ENCODE results near the gene FKBP5. TPM values are rescaled to one million over a fixed set of nuclear protein-coding genes. Genes with fewer than 3 reads are reported as not detected.

Gene FKBP5
- total RNA-seq, 1 donor from 2014 or later, result 142 TPM

DNA sequence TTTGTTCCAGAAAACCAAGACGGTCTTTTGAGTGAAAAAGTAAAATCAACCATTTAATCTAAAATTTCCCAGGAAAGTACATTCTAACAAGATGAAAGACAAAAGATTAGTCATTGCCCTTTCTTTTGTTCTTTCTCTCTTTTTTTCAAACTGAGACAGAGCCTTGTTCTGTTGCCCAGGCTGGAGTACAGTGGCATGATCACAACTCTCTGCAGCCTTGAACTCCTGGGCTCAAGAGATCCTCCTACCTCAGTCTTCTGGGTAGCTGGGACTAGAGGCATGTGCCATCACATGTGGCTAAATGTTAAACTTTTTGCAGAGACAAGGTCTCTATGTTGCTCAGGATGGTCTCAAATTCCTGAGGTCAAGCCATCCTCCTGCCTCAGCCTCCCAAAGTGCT lies 75.0 kb downstream of the FKBP5 start:
- H3K36me3 ChIP-seq, result peaks cover 92% of the 10 kb centered on the region

DNA sequence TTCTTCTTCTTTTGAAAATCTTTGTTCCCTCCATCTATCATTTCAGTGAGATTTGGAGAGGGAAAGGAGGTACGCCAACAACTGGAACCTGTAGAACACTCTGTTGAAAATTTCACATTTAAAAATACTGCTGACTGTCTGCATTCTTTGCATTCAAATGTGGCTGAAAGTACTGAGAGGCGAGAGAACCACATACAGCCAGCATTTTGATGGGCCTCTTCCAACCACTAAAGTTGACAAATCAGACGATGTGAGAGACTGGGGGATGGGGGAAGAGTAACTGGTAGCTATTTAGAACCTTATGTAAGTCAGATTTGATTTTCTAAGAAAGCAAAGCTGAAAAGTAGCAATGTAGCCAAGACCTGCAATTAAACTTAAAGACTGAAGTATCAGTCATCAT lies 77.5 kb downstream of the FKBP5 start:
- no peaks in the 10 kb centered on the region for H3K27me3 ChIP-seq
- H3K4me1 ChIP-seq, result peaks cover 13% of the 10 kb centered on the region
- H3K27ac ChIP-seq, result no peak overlapping the region
- ATAC-seq, result peak; percentile 47
- no peak for DNase-seq
- intact Hi-C loops (cut with DNase I), result no loop called here
- peaks cover 90% of the 10 kb centered on the region for H3K36me3 ChIP-seq
- H3K4me3 ChIP-seq, result no peak overlapping the region
- TF ChIP-seq, protein P1, sequence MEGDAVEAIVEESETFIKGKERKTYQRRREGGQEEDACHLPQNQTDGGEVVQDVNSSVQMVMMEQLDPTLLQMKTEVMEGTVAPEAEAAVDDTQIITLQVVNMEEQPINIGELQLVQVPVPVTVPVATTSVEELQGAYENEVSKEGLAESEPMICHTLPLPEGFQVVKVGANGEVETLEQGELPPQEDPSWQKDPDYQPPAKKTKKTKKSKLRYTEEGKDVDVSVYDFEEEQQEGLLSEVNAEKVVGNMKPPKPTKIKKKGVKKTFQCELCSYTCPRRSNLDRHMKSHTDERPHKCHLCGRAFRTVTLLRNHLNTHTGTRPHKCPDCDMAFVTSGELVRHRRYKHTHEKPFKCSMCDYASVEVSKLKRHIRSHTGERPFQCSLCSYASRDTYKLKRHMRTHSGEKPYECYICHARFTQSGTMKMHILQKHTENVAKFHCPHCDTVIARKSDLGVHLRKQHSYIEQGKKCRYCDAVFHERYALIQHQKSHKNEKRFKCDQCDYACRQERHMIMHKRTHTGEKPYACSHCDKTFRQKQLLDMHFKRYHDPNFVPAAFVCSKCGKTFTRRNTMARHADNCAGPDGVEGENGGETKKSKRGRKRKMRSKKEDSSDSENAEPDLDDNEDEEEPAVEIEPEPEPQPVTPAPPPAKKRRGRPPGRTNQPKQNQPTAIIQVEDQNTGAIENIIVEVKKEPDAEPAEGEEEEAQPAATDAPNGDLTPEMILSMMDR (IDR thresholded peaks at IDR 0.05), result no peak
- H3K9me3 ChIP-seq, result no peaks in the 10 kb centered on the region

More for the DNA sequence above, 75.0 kb downstream of the FKBP5 start:
- TF ChIP-seq, protein P1 (IDR thresholded peaks at IDR 0.05), result no peak
- no peaks in the 10 kb centered on the region for H3K27me3 ChIP-seq
- H3K4me3 ChIP-seq, result no peak overlapping the region
- H3K27ac ChIP-seq, result no peak overlapping the region
- no peaks in the 10 kb centered on the region for H3K9me3 ChIP-seq
- intact Hi-C loops (cut with DNase I), result no loop called here
- DNase-seq (no peak), ATAC-seq (no peak)
- peaks cover 13% of the 10 kb centered on the region for H3K4me1 ChIP-seq

DNA sequence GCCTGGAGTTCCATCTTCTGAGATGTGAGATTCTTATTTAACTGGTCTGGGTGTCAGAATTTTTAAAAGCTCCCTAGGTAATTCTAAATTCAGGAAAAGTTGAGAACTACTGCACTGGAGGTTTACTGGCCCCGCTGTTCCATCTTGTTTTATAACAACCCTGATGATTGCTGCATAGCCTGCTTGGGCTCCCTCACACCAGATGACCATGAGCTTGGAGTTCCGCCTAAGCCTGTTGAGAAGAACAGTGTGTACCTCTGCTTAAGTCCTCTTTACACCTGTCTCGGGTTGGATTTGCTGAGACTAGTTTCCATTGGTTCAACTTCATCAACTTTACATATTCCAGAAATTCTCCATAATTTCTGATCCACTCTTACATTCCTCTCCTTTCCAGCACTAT lies 77.9 kb downstream of the FKBP5 start:
- TF ChIP-seq, protein P1 (IDR thresholded peaks at IDR 0.05), result no peak
- DNase-seq, result no peak
- H3K4me1 ChIP-seq, result peaks cover 13% of the 10 kb centered on the region
- peak; percentile 49 for ATAC-seq
- H3K36me3 ChIP-seq, result peaks cover 87% of the 10 kb centered on the region
- H3K9me3 ChIP-seq, result no peaks in the 10 kb centered on the region
- H3K27ac ChIP-seq, result no peak overlapping the region
- H3K4me3 ChIP-seq, result no peak overlapping the region
- no peaks in the 10 kb centered on the region for H3K27me3 ChIP-seq
- intact Hi-C loops (cut with DNase I), result no loop called here

DNA sequence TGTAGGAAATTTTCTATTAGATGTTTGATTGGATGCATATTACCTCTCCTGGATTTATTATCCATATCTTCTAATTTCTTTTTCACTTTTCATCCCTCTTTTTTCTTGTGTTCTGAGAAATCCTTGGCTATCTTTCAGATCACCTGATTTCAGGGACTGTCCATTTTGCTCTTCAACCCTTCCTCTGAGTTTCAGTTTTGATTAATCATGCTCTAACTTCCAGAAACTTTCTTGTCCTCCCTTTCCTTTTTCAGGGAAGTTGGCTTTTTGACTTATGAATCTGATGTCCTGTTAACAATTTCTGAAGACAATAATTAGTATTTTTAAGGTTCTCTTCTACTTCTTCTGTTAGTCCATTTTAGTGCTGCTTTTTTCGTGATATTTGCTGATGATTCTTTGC lies 79.1 kb downstream of the FKBP5 start:
- TF ChIP-seq, protein P1 (IDR thresholded peaks at IDR 0.05), result no peak
- peaks cover 13% of the 10 kb centered on the region for H3K4me1 ChIP-seq
- no peak overlapping the region for H3K27ac ChIP-seq
- ATAC-seq (no peak), DNase-seq (no peak)
- H3K9me3 ChIP-seq, result no peaks in the 10 kb centered on the region
- H3K36me3 ChIP-seq, result peaks cover 85% of the 10 kb centered on the region
- no peak overlapping the region for H3K4me3 ChIP-seq
- no peaks in the 10 kb centered on the region for H3K27me3 ChIP-seq
- intact Hi-C loops (cut with DNase I), result no loop called here

DNA sequence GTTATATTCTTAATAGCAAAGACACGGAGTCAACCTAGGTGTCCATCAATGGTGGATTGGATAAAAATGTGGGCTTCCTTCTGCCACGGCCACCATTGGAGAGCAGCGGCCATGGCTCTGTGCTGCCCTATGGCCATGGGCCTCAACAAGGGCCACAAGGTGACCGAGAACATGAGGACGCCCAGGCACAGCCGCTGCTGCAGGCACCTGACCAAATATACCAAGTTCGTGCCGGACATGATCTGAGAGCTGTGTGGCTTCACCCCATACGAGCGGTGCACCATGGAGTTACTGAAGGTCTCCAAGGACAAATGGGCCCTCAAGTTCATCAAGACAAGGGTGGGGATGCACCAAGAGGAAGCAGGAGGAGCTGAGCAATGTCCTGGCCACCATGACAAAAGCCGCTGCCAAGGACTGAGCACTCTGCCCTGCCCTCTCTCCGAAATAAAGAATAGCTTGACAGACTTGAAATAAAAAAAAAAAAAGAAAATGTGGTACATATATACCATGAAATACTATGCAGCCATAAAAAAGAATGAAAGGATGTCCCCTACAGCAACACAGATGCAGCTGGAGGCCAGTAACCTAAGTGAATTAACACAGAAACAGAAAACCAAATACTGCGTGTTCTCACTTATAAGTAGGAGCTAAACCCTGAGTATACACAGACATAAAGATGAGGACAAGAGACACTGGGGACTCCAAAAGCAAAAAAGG lies 81.0 kb downstream of the FKBP5 start:
- DNase-seq (no peak), ATAC-seq (no peak)
- intact Hi-C loops (cut with DNase I), result no loop called here
- Histone ChIP-seq H3K36me3 (peaks cover 75% of the 10 kb centered on the region), H3K4me3 (no peak overlapping the region), H3K9me3 (no peaks in the 10 kb centered on the region), H3K27ac (no peak overlapping the region), H3K27me3 (no peaks in the 10 kb centered on the region), H3K4me1 (peaks cover 30% of the 10 kb centered on the region)
- TF ChIP-seq, protein P1 (IDR thresholded peaks at IDR 0.05), result no peak

Measured in upper lobe of right lung (tissue), 1 donor.